ENCODE results near the gene SRPRB.

- TF ChIP-seq POLR2A (IDR thresholded peaks at IDR 0.05; ENCODE audit: low read depth, low read length) (no peak), POLR2AphosphoS5 (IDR thresholded peaks at IDR 0.05; ENCODE audit: low read depth, low read length) (no peak)
Measured at GRCh38 chr3:133804896-133805295, 719 bp upstream of the SRPRB start.
